Measurements from ENCODE around the gene C5orf52.
"Not testable (repeated sequence)": the region's sequence is repeated elsewhere in the genome, so short reads cannot be mapped to it uniquely, and the experiment has no call there.

C5orf52 gene

DNA sequence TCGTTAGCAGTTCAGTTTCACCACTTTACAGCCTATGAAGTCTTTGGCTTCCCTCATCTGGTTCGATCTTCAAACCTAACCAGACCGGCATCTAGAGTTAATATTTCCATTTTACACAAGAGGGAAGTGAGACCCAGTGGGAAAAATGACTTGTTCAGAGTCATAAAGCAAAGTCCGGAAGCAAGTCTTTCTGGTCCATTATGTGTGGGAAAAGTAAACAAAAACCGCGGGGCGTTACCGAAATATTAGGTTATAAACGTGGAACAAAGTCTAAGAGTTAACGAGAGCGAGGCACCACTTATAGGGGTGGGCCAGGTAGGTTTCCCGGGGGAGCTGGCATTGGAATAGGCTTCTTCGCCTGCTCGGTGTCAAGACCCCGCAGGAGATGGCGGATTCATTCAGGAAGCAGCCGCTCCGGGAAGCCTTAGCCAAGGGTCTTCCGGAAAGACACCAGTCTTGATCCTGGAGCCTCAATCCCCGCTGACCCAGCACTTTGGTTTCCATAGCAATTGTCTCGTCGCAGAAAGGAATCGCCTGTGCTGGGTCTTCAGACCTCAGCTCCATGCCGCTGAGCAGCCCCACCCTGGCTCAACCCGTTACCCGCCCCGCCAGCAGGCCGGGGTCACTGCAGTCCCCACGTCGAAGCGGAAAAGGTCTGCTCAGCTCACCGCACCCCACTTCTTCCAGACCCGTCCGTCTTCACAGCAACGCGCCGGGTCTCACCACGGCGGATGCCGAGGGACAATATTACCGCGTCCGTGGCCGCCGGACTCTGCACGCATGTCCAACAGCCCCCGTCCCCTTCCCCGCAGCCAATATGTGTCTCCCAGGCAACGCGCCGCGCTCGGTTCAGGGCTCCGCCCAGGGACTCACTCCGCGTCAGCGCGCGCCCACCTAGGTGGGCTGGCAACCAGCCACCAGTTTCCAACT lies at the start of gene C5orf52:
Gene C5orf52, plus strand, starts transcription at position 872 of the 930 bp plus-strand sequence. CDS start 82 bp downstream, outside the sequence.
- no peak for DNase-seq (ENCODE audit: low read depth in 1 of 2, low spot score in 1 of 2)

- DNase-seq (ENCODE audit: low read depth in 1 of 2, low spot score in 1 of 2), result no peak
Measured at GRCh38 chr5:157624144-157624543, 47.2 kb upstream of the C5orf52 start.

DNA sequence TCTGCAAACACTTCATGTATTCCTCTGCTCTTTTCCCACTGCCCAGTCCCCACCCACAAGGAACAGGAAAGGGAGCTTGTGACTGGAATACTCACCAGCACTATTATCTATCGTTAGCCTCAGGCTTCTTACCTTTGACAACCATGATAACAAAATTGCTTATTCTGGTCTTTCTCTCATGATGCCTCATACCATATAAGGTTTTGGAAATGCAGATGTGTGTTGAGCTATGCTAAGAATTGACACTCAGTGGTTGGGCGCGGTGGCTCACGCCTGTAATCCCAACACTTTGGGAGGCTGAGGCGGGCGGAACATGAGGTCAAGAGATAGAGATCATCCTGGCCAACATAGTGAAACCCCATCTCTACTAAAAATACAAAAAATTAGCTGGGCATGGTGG lies 44.5 kb upstream of the C5orf52 start:
- no peak for DNase-seq (ENCODE audit: low read depth in 1 of 2, low spot score in 1 of 2)

- no peak for DNase-seq (ENCODE audit: low read depth in 1 of 2, low spot score in 1 of 2)
Measured at GRCh38 chr5:157630341-157630740, 41.0 kb upstream of the C5orf52 start.

GRCh38 chr5:157640406-157641066 lies 30.8 kb upstream of the C5orf52 start:
- DNase-seq (ENCODE audit: low read depth in 1 of 2, low spot score in 1 of 2), result no peak

DNA sequence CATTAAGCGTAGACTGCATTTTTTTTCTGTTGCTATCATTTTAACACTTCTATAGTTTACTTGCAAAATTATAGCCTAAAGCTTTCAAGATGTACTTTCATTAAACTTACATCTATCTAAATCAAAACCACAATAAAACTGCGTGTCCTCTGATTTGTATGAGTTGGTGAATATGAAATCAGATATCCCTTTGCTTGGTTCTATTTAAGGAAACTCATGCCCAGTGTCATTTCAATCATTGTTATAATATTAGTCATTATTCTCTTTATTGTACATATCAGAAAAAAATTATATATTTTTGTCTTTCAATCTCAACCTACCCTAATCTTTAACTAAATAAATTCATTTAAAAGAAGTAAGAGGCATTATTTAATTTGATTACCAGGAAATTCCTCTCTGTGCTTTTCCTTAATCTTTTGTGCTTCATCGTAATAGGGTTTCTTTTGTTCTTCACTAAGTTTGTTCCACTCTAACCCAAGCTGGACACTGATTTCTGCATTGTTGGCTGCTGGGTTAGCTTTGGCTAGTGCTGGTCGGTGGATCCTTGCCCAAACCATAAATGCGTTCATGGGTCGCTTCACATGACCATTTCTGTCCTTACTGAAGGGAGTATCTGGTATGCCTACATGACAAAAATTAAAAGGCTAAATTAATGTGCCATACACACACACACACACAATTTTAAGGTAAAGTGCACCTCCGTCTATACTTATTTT lies 22.9 kb upstream of the C5orf52 start:
- DNase-seq (ENCODE audit: low read depth in 1 of 2, low spot score in 1 of 2), result no peak

GRCh38 chr5:157649101-157649500 lies 22.2 kb upstream of the C5orf52 start:
- no peak for DNase-seq (ENCODE audit: low read depth in 1 of 2, low spot score in 1 of 2)

DNA sequence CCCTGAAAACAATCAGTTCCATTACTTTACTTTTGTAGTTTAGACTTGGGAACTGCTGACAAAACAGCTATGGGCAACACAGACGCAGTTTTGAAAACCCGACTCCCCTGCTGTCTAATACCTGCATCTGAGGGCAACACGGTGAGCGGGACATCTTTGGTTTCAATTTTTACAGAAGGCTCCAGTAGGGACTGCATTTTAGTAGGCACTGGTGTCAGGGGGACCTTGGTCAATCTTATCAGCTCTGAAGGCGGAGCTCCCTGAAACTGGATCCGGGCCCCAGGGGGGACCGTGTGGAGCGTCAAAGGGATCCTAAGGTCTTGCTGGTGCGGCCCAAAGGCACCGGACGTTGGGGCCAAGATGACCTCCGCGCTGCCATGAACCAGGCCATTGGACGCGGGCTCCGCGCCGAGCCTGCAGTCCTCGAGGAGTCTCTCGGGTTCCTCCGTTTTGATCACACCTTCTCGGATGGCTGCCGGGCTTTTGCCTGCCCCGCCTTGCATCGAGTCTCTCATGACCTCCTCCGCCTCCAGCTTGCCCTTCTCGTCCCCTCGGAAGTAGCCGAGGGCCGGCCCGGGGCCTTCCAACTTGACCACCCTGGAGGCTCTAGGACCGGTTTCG lies 20.2 kb upstream of the C5orf52 start:
- no peak for DNase-seq (ENCODE audit: low read depth in 1 of 2, low spot score in 1 of 2)

DNA sequence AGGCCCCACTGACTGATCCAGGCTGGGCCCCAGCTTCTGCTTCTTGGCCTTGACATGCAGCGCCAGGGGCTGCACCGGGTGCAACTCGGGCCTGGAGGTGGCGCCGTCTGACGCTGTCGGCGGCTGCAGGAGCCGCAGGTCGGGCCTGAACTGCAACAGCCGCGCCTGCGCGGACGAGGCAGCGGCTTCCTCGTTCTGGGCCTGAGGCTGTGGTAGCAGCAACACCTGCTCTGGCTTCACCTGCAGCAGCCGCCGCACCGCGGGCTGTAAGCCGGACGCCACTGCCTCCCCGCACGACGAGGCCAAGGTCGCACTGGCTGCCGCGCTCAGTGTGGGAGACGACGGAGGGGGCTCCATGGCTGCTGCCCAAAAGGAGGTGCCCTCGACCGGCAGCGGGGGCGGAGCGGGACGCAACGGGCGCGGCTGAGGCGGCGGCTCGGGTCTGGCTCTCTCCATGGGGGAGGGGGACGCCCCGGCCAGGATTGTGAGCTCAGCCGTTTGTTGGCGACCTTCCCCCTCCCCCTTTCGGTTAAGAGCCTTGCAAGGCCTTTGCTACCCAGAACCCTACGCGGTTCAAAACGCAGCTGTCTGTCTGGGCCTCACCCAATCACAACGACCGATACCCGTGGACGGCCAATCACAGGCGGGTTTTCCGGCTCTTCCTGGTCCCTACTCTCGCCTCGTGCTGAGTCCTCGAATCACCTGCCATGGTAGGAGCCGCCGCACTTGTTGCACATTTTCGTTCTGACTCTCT lies 19.5 kb upstream of the C5orf52 start:
- DNase-seq (ENCODE audit: low read depth in 1 of 2, low spot score in 1 of 2), result peak; percentile 65 to 66

GRCh38 chr5:157652377-157652692 lies 19.0 kb upstream of the C5orf52 start, which contains the start of gene SOX30:
Gene SOX30 (minus strand): TSS chr5:157652438. CDS start chr5:157652078, 360 bp downstream.
- no peak for DNase-seq (ENCODE audit: low read depth in 1 of 2, low spot score in 1 of 2)

- no peak for DNase-seq (ENCODE audit: low read depth in 1 of 2, low spot score in 1 of 2)
Measured at GRCh38 chr5:157657516-157657915, 13.8 kb upstream of the C5orf52 start.

DNA sequence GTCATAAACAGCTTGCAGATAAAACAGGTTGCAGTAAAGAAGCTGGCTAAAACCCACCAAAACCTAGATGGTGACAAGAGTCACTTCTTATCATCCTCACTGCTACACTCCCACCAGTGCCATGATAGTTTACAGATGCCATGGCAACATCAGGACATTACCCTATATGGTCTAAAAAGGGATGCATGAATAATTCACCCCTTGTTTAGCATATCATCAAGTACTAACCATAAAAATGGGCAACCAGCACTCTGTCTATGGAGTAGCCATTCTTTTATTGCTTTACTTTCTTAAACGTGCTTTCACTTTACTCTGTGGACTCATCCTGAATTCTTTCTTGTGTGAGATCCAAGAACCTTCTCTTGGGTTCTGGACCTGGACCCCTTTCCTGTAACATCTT lies 12.4 kb upstream of the C5orf52 start:
- DNase-seq (ENCODE audit: low read depth in 1 of 2, low spot score in 1 of 2), result no peak

- no peak for DNase-seq (ENCODE audit: low read depth in 1 of 2, low spot score in 1 of 2)
Measured at GRCh38 chr5:157659868-157660660, 11.3 kb upstream of the C5orf52 start.

DNA sequence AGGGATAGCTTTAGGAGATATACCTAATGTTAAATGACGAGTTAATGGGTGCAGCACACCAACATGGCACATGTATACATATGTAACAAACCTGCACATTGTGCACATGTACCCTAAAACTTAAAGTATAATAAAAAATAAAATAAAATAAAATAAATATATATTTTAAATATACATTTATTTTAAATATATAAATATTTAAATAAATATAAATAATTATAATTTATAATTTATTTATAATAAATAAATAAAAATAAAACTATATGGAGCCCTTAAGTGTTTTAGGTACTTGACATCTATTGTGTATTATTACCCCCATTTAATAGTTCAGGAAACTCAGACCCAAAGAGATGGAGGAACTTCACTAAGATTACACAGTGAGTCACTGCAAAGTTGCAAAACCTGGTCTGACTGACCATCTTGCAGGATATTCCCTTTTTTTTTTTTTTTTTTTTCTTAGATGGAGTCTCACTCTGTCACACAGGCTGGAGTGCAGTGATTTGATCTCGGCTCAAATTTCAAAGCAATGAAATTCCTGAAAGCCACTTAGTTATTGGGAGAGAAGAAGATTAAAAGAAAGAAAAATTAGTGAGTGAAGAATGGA lies 5.8 kb upstream of the C5orf52 start:
- no peak for DNase-seq (ENCODE audit: low read depth in 1 of 2, low spot score in 1 of 2)

DNA sequence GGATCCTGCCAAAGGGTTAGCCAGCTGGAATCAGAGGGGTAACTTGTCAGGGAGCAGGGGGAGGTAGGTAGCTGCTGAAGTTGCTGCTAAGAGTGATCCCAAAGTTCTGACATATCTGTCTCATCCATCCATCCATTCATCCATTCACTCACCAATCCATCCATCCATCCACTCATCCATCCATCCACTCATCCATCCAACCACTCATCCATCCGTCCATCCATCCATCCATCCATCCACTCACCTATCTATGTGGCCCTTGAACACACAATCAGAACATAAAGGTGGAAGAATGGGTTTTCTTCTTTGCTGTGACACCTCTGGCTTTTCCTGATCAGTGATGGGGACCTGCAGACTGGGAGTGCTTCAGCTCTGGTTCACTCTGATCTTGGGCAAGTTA lies 3.0 kb upstream of the C5orf52 start:
- no peak for DNase-seq (ENCODE audit: low read depth in 1 of 2, low spot score in 1 of 2)

- no peak for DNase-seq (ENCODE audit: low read depth in 1 of 2, low spot score in 1 of 2)
Measured at GRCh38 chr5:157669701-157670097, 1.6 kb upstream of the C5orf52 start.

DNA sequence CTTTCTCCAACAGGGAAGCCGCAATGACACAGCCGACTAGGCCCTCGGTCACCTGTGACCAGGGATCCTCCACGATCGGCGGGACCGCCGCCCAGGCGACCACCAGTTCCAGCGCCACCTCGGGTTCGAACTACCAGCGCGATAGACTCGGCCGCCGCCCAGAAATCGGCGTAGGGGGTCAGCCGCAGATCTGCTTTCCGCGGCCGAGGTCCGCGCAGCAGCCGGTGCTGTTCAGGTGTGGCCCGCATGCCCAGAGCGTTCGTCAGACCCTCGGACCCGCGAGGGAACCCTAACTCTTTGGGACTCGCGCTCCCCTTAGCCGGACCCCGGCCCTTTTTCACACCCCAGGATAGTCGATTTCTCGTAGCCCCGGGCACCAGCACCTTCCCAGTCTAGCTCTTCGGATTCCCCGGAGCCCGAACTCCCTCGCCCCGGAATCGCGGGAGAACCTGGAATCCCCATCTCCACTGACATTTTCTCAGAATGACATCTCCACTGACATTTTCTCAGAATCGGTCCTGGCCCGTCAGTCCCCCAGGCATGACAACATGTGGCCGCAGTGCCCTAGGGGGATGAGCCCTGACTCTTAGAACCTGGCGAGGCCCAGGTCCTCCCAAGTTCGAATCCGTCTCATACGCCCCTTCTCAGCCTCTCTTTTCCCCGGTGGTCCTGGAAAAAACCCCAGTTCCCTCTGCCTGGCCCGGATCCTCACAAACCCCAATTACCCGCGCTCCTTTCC lies 428 bp downstream of the C5orf52 start:
- DNase-seq (ENCODE audit: low read depth in 1 of 2, low spot score in 1 of 2), result no peak

GRCh38 chr5:157672976-157673375 lies 1.6 kb downstream of the C5orf52 start:
- no peak for DNase-seq (ENCODE audit: low read depth in 1 of 2, low spot score in 1 of 2)

GRCh38 chr5:157674351-157674750 lies 3.0 kb downstream of the C5orf52 start:
- not testable (repeated sequence) for DNase-seq (ENCODE audit: low read depth in 1 of 2, low spot score in 1 of 2)
